Hematopoietic multipotent progenitor cell (in vitro differentiated cells): ENCODE results near the gene S100B. TPM values are rescaled to one million over a fixed set of nuclear protein-coding genes. Genes with fewer than 3 reads are reported as not detected.

Experiments
- DNase-seq, 3 donors: peaks; one replicate each; pipeline ENCODE4 v3.0.0-alpha.2; 2011 to 2015; ENCODE audit warnings: low read depth in 2 of 3, low spot score in 2 of 3
- total RNA-seq: library from RNA; depleted of rRNA; stranded (reverse); fragments of >200 nt; gene quantifications from one replicate; pipeline ENCODE4 v1.2.3, GENCODE V29; 2012

Gene S100B
- 0.81 TPM for total RNA-seq

GRCh38 chr21:46604975-46605766 is at the start of gene S100B:
Gene S100B (minus strand): TSS chr21:46605082. CDS start chr21:46602415, 2,667 bp downstream.
- DNase-seq, result peak in 1 of 3 donors; percentile 22

- DNase-seq, result no peak
Observed at GRCh38 chr21:46651121-46651520, 46.2 kb upstream of the S100B start.

GRCh38 chr21:46650476-46651098 is 45.7 kb upstream of the S100B start:
- no peak for DNase-seq

- no peak for DNase-seq
Observed at GRCh38 chr21:46649356-46649755, 44.5 kb upstream of the S100B start.

- no peak for DNase-seq
Observed at GRCh38 chr21:46648539-46648938, 43.7 kb upstream of the S100B start.

- DNase-seq, result no peak
Observed at GRCh38 chr21:46646541-46647154, 41.8 kb upstream of the S100B start.

- no peak for DNase-seq
Observed at GRCh38 chr21:46645840-46646239, 41.0 kb upstream of the S100B start.

- DNase-seq, result no peak
Observed at GRCh38 chr21:46643379-46644177, 38.7 kb upstream of the S100B start.

- DNase-seq, result no peak
Observed at GRCh38 chr21:46641656-46642055, 36.8 kb upstream of the S100B start.

- peak in 1 of 3 donors; percentile 66 for DNase-seq
Observed at GRCh38 chr21:46639489-46640386, 34.9 kb upstream of the S100B start.

GRCh38 chr21:46637952-46638746 is 33.3 kb upstream of the S100B start:
- peak in 1 of 3 donors; percentile 11 for DNase-seq

- no peak for DNase-seq
Observed at GRCh38 chr21:46636550-46637285, 31.8 kb upstream of the S100B start.

- no peak for DNase-seq
Observed at GRCh38 chr21:46636181-46636512, 31.3 kb upstream of the S100B start.

- peak; percentile 97 to 98 (median 97) for DNase-seq
Observed at GRCh38 chr21:46635324-46636180, 30.7 kb upstream of the S100B start, which contains the start of gene PRMT2. Gene PRMT2 (plus strand): TSS chr21:46635674. CDS start chr21:46636952, 1,278 bp downstream.

GRCh38 chr21:46634966-46635323 is 30.1 kb upstream of the S100B start:
- peak in 2 of 3 donors; percentile 91 to 96 for DNase-seq

GRCh38 chr21:46634427-46634826 is 29.5 kb upstream of the S100B start:
- DNase-seq, result no peak

GRCh38 chr21:46633566-46633965 is 28.7 kb upstream of the S100B start:
- DNase-seq, result no peak
